Mesendoderm (in vitro differentiated cells): ENCODE measurements around the gene RPS16.

ENCODE experiments used
- DNase-seq: peaks from one replicate; pipeline ENCODE4 v3.0.0; 2013
- H2AK5ac ChIP-seq: 2 replicates; pipeline ENCODE4 v1.6.1; 2013; ENCODE audit warnings: low read length, inconsistent platforms
- H2BK120ac ChIP-seq: 2 replicates; pipeline ENCODE4 v1.6.1; 2013; ENCODE audit warnings: low read depth, mild to moderate bottlenecking, low read length, moderate library complexity, mixed read lengths
- H2BK15ac ChIP-seq: replicated peaks from 2 replicates; pipeline ENCODE4 v1.6.1; 2013; ENCODE audit warnings: low read depth, mild to moderate bottlenecking, moderate library complexity
- H2BK5ac ChIP-seq: 2 replicates; pipeline ENCODE4 v1.6.1; 2013; ENCODE audit warnings: low read length, inconsistent platforms
- H3K18ac ChIP-seq: 2 replicates; pipeline ENCODE4 v1.6.1; 2013; ENCODE audit warnings: mild to moderate bottlenecking, low read length, mixed read lengths
- H3K23ac ChIP-seq: one replicate; pipeline ENCODE4 v1.6.1; 2013; ENCODE audit warnings: low read length
- H3K27ac ChIP-seq: 2 replicates; pipeline ENCODE4 v1.5.1; 2013; ENCODE audit warnings: low read depth, mild to moderate bottlenecking, inconsistent platforms, low read length, moderate library complexity
- H3K27me3 ChIP-seq: 2 replicates; pipeline ENCODE4 v1.6.1; 2013; ENCODE audit warnings: low read length, control low read depth, mild to moderate bottlenecking, inconsistent platforms; ENCODE audit not compliant: insufficient read depth, poor library complexity
- H3K36me3 ChIP-seq: 2 replicates; pipeline ENCODE4 v1.6.1; 2013; ENCODE audit warnings: low read length, inconsistent platforms; ENCODE audit not compliant: control insufficient read depth, insufficient read depth
- H3K4ac ChIP-seq: one replicate; pipeline ENCODE4 v1.6.1; 2013; ENCODE audit warnings: low read depth, mild to moderate bottlenecking, low read length, moderate library complexity
- H3K4me1 ChIP-seq: 2 replicates; pipeline ENCODE4 v1.6.1; 2013; ENCODE audit warnings: low read depth, low read length, inconsistent platforms; ENCODE audit not compliant: control insufficient read depth
- H3K4me2 ChIP-seq: 2 replicates; pipeline ENCODE4 v1.6.1; 2013; ENCODE audit warnings: low read length
- H3K4me3 ChIP-seq: 2 replicates; pipeline ENCODE4 v1.5.1; 2013; ENCODE audit warnings: mild to moderate bottlenecking, low read length
- H3K56ac ChIP-seq: one replicate; pipeline ENCODE4 v1.6.1; 2013; ENCODE audit warnings: low read length
- H3K79me1 ChIP-seq: 2 replicates; pipeline ENCODE4 v1.6.1; 2013; ENCODE audit warnings: low read length, inconsistent platforms
- H3K79me2 ChIP-seq: 2 replicates; pipeline ENCODE4 v1.6.1; 2013; ENCODE audit warnings: mild to moderate bottlenecking, low read length; ENCODE audit not compliant: control insufficient read depth, insufficient read depth
- H3K9ac ChIP-seq: 2 replicates; pipeline ENCODE4 v1.6.1; 2013; ENCODE audit warnings: low read length, inconsistent platforms
- H4K5ac ChIP-seq: one replicate; pipeline ENCODE4 v1.6.1; 2013; ENCODE audit warnings: low read length
- H4K8ac ChIP-seq: one replicate; pipeline ENCODE4 v1.6.1; 2013; ENCODE audit warnings: low read depth, mild to moderate bottlenecking, control low read depth, low read length, moderate library complexity
- WGBS: extraction: QIAGEN DNeasy Blood & Tissue Kit; methylation state at CpG from one replicate; pipeline ENCODE4 v1.1.7; 2013; ENCODE audit warnings: low lambda C conversion rate, missing lambda C conversion rate; ENCODE audit not compliant: insufficient coverage; ENCODE audit errors: extremely low coverage; 5-methylcytosine and 5-hydroxymethylcytosine counted together

RPS16 gene

DNA sequence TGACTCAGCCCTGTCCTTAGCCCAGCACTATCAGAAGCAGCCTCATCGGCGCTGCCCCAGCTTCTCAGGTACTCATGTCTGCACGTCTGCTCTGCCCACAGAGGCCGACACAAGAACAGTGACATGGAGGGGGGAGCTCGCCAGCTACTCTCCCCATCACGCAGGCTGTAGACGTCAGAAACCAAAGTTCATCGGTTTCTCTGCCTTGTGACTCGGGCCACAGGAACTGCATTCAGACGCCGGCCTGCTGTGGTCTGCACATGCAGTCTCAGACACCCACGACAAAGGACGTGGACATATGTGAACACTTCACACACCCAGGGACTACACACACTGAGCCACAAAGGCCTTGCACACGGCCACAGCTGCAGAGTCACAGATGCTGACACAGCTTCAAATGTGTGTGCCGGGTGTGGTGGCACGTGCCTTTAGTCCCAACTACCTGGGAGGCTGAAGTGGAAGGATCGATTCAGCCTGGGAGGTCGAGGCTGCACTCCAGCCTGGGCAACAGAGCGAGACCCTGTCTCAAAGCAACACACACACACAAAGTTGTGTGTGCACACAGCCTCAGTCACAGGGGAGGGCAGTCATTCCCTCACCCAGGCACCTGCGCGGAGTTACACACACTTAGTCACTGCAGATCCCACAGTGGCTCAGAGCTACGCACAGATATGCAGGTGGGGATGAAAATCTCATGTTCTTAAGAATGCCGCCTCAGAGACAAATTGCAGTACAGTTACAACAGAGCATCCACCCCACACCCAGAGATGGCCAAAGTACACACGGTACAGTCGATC, 34.0 kb downstream of the RPS16 start:
- H3K4ac ChIP-seq, result no peak overlapping the region
- peak overlapping the region; percentile 18 for H3K23ac ChIP-seq
- H3K4me2 ChIP-seq, result peak overlapping the region; percentile 63
- no peak overlapping the region for H2BK120ac ChIP-seq
- H2AK5ac ChIP-seq, result peak overlapping the region; percentile 19
- H3K27ac ChIP-seq, result peak overlapping the region; percentile 9
- peak; percentile 70 for DNase-seq
- no peak overlapping the region for H4K5ac ChIP-seq
- no CpG with 5 or more reads among the region's 25 CpGs for WGBS
- no peak overlapping the region for H3K4me3 ChIP-seq
- H2BK15ac ChIP-seq, result no peak overlapping the region
- no peak overlapping the region for H4K8ac ChIP-seq
- H3K4me1 ChIP-seq, result peaks cover 12% of the 10 kb centered on the region
- peaks cover under 1% of the 10 kb centered on the region for H3K79me2 ChIP-seq
- no peak overlapping the region for H2BK5ac ChIP-seq
- peak overlapping the region; percentile 87 for H3K56ac ChIP-seq
- no peaks in the 10 kb centered on the region for H3K79me1 ChIP-seq
- H3K27me3 ChIP-seq, result no peaks in the 10 kb centered on the region
- peak overlapping the region; percentile 67 for H3K9ac ChIP-seq
- H3K36me3 ChIP-seq, result no peaks in the 10 kb centered on the region
- H3K18ac ChIP-seq, result no peak overlapping the region

DNA sequence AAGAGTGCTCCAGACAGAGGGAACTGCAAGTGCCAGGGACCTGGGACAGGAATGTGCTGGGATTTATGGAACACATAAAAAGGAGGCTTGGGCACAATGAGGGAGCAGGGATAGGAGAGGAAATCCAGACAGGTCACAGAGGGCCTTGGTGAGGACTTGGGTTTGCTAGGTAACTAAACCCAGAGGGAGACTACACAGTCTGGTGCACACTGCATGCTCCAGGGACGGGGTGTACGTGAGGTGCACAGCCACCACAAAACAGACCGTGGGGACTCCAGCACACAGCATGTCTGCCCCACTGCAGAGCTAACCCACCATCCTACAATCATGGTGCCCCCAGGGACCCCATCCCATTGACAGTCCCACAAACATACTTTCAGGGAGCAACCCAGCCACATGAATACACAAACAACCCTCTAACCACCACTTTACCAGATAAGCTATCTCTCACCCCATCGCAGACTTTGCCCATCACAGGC, 34.6 kb downstream of the RPS16 start:
- Histone ChIP-seq H3K4me3 (no peak overlapping the region), H3K27ac (no peak overlapping the region)

DNA sequence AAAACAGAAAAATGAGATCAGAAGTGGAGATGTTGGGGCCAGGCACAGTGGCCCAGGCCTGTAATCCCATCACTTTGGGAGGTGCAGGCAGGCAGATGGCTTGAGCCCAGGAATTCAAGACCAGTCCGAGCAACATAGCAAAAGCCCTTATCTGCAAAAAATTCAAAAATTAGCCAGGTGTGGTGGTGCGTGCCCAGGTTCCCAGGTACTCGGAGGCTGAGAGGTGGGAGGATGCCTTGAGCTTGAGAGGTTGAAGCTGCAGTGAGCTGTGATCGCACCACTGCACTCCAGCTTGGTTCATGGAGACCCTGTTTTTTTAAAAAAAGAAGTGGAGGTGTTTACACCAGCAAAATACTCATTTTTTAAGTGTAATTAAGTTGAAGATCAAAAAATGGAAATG, 35.7 kb downstream of the RPS16 start:
- Histone ChIP-seq H2AK5ac (no peak overlapping the region), H3K36me3 (no peaks in the 10 kb centered on the region), H3K4ac (no peak overlapping the region), H3K79me1 (no peaks in the 10 kb centered on the region), H2BK120ac (no peak overlapping the region), H3K4me1 (peaks cover 12% of the 10 kb centered on the region), H3K56ac (no peak overlapping the region), H4K5ac (no peak overlapping the region), H3K27me3 (no peaks in the 10 kb centered on the region), H3K23ac (no peak overlapping the region), H2BK5ac (no peak overlapping the region), H3K27ac (no peak overlapping the region), H3K18ac (no peak overlapping the region), H4K8ac (no peak overlapping the region), H3K4me3 (no peak overlapping the region), H2BK15ac (no peak overlapping the region), H3K9ac (no peak overlapping the region), H3K4me2 (no peak overlapping the region), H3K79me2 (no peaks in the 10 kb centered on the region)
- whole genome bisulfite sequencing, result no CpG with 5 or more reads among the region's 4 CpGs
- DNase-seq, result no peak

More for the DNA sequence above, 34.6 kb downstream of the RPS16 start:
- DNase-seq, result no peak
- Histone ChIP-seq H3K79me1 (no peaks in the 10 kb centered on the region), H4K8ac (no peak overlapping the region), H3K23ac (no peak overlapping the region), H2AK5ac (peak overlapping the region; percentile 43), H2BK5ac (no peak overlapping the region), H3K27me3 (no peaks in the 10 kb centered on the region), H3K4ac (no peak overlapping the region), H3K9ac (peak overlapping the region; percentile 28), H3K79me2 (no peaks in the 10 kb centered on the region), H2BK120ac (no peak overlapping the region), H2BK15ac (no peak overlapping the region), H3K18ac (no peak overlapping the region), H3K4me1 (peaks cover 12% of the 10 kb centered on the region), H4K5ac (no peak overlapping the region), H3K36me3 (no peaks in the 10 kb centered on the region), H3K4me2 (no peak overlapping the region), H3K56ac (peak overlapping the region; percentile 87)
- WGBS, result no CpG with 5 or more reads among the region's 4 CpGs

DNA sequence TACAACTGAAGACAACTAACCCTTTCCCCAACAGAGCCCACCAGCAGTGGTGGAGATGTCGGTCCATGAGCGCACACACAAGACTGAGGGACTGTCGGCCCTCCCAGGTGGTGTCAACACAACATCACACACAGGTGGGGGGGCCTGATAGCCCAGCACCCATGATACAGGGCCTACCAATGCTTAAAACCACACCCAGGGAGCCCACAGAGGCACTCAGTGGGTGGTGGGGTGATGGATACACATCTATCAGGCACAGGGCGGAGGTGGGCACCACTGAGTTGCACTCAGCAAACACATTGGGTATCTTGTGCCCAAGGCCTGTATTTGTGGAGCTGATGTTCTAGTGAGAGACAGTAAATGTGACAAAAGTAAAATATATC, 36.1 kb downstream of the RPS16 start:
- Histone ChIP-seq H3K27ac (no peak overlapping the region), H2BK120ac (no peak overlapping the region)
- no CpG with 5 or more reads among the region's 4 CpGs for WGBS

DNA sequence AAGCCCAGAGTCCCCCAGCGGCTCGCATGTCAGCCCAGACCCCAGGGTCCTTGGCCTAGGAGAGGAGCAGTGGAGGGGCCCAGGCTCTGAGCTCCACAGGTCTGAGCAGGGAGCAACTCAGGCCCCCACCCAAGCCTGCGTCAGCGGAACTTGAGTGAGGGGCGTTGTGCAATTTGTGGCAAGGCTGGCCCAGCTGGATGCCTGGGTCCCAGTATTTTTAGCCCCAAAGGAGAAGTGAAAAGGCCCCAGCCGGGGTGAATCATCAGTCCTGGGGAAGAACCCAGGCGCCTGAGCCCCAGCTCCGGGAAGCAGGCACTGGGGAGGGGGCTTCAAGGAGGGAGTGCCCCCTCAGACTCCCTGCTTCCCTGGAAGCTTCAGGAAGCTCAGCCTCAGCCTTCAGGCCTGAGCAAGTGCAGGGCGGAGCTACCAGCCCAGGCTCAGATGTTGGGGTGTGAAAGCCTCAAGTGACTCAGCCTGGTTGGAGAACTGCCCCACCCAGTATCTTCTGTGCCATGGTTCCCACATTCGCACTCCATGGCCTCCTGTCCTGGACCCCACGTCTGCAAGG, 37.4 kb downstream of the RPS16 start:
- H3K27ac ChIP-seq, result peak overlapping the region; percentile 13

More for the DNA sequence above, 36.1 kb downstream of the RPS16 start:
- no peak for DNase-seq
- no peaks in the 10 kb centered on the region for H3K79me2 ChIP-seq
- no peak overlapping the region for H3K4ac ChIP-seq
- no peak overlapping the region for H2BK15ac ChIP-seq
- no peak overlapping the region for H3K4me2 ChIP-seq
- no peaks in the 10 kb centered on the region for H3K27me3 ChIP-seq
- no peak overlapping the region for H3K4me3 ChIP-seq
- no peaks in the 10 kb centered on the region for H3K36me3 ChIP-seq
- no peaks in the 10 kb centered on the region for H3K79me1 ChIP-seq
- H3K9ac ChIP-seq, result no peak overlapping the region
- no peak overlapping the region for H4K8ac ChIP-seq
- no peak overlapping the region for H4K5ac ChIP-seq
- peaks cover 12% of the 10 kb centered on the region for H3K4me1 ChIP-seq
- no peak overlapping the region for H2AK5ac ChIP-seq
- no peak overlapping the region for H2BK5ac ChIP-seq
- no peak overlapping the region for H3K18ac ChIP-seq
- H3K56ac ChIP-seq, result no peak overlapping the region
- no peak overlapping the region for H3K23ac ChIP-seq

More for the DNA sequence above, 37.4 kb downstream of the RPS16 start:
- H4K8ac ChIP-seq, result no peak overlapping the region
- H3K27me3 ChIP-seq, result no peaks in the 10 kb centered on the region
- no peak overlapping the region for H4K5ac ChIP-seq
- peaks cover 12% of the 10 kb centered on the region for H3K4me1 ChIP-seq
- H3K79me1 ChIP-seq, result peaks cover 4% of the 10 kb centered on the region
- no CpG with 5 or more reads among the region's 11 CpGs for WGBS
- H3K4me3 ChIP-seq, result no peak overlapping the region
- no peak for DNase-seq
- H2AK5ac ChIP-seq, result no peak overlapping the region
- H3K4ac ChIP-seq, result no peak overlapping the region
- H3K4me2 ChIP-seq, result no peak overlapping the region
- H2BK120ac ChIP-seq, result no peak overlapping the region
- H2BK5ac ChIP-seq, result no peak overlapping the region
- no peak overlapping the region for H3K23ac ChIP-seq
- H3K36me3 ChIP-seq, result no peaks in the 10 kb centered on the region
- H3K79me2 ChIP-seq, result no peaks in the 10 kb centered on the region
- H2BK15ac ChIP-seq, result no peak overlapping the region
- H3K56ac ChIP-seq, result peak overlapping the region; percentile 71
- no peak overlapping the region for H3K18ac ChIP-seq
- H3K9ac ChIP-seq, result no peak overlapping the region
